OCI-LY1 (cell line): ENCODE results near the gene TMEM204.

Experiments used
- H2AFZ ChIP-seq: fragments of 200-600 bp; sonication (generic), shearing (Covaris generic); 2 replicates; pipeline ENCODE4 v1.6.0; 2014; ENCODE audit warnings: antibody characterized with exemption, mild to moderate bottlenecking, low read length
- H3F3A ChIP-seq: fragments of 200-600 bp; sonication (generic), shearing (Covaris generic); 2 replicates; pipeline ENCODE4 v1.6.0; 2014; ENCODE audit warnings: mild to moderate bottlenecking, antibody characterized with exemption, low read length, moderate library complexity; ENCODE audit not compliant: insufficient read depth
- H3K27ac ChIP-seq: fragments of 200-600 bp; sonication (generic); 2 replicates; pipeline ENCODE4 v1.5.1; 2014; ENCODE audit warnings: low read length, mixed run types, mild to moderate bottlenecking, low read depth; ENCODE audit not compliant: poor library complexity, severe bottlenecking
- H3K27me3 ChIP-seq: fragments of 200-600 bp; sonication (generic); 2 replicates; pipeline ENCODE4 v1.6.0; 2014; ENCODE audit warnings: antibody characterized with exemption, mild to moderate bottlenecking, low read length, moderate library complexity; ENCODE audit not compliant: insufficient read depth
- H3K36me3 ChIP-seq: fragments of 200-600 bp; sonication (generic); 2 replicates; pipeline ENCODE4 v1.6.1; 2014; ENCODE audit warnings: mild to moderate bottlenecking, antibody characterized with exemption, low read length, moderate library complexity, mixed read lengths; ENCODE audit not compliant: insufficient read depth
- H3K4me1 ChIP-seq: fragments of 200-600 bp; sonication (generic); 2 replicates; pipeline ENCODE4 v1.5.1; 2014; ENCODE audit warnings: mild to moderate bottlenecking, low read length, moderate library complexity; ENCODE audit not compliant: insufficient read depth, severe bottlenecking
- H3K4me2 ChIP-seq: fragments of 200-600 bp; sonication (generic), shearing (Covaris generic); 2 replicates; pipeline ENCODE4 v1.6.1; 2014; ENCODE audit warnings: low read length
- H3K4me3 ChIP-seq: fragments of 200-600 bp; sonication (generic); 2 replicates; pipeline ENCODE4 v1.5.1; 2014; ENCODE audit warnings: low read length, low read depth, mild to moderate bottlenecking, mixed read lengths; ENCODE audit not compliant: poor library complexity, severe bottlenecking
- H3K79me2 ChIP-seq: fragments of 200-600 bp; shearing (Covaris generic); 2 replicates; pipeline ENCODE4 v1.6.1; 2016; ENCODE audit warnings: mixed run types, low read length, mixed read lengths; ENCODE audit not compliant: insufficient read depth
- H3K9ac ChIP-seq: fragments of 200-600 bp; sonication (generic), shearing (Covaris generic); 2 replicates; pipeline ENCODE4 v1.6.1; 2014; ENCODE audit warnings: mild to moderate bottlenecking, low read length, mixed read lengths
- H3K9me2 ChIP-seq: fragments of 200-600 bp; sonication (generic), shearing (Covaris generic); 2 replicates; pipeline ENCODE4 v1.6.1; 2014; ENCODE audit warnings: low read depth, mild to moderate bottlenecking, low read length, mixed read lengths
- H3K9me3 ChIP-seq: fragments of 200-600 bp; shearing (Covaris generic); 2 replicates; pipeline ENCODE4 v1.6.1; 2014; ENCODE audit warnings: low read length, mixed read lengths
- H4K20me1 ChIP-seq: fragments of 200-600 bp; sonication (generic), shearing (Covaris generic); 2 replicates; pipeline ENCODE4 v1.6.0; 2016; ENCODE audit warnings: mild to moderate bottlenecking, low read length; ENCODE audit not compliant: insufficient read depth
- CTCF ChIP-seq: fragments of 200-600 bp; sonication (generic), shearing (Covaris generic); IDR thresholded peaks from 2 replicates; pipeline ENCODE4 v1.5.1; 2017; ENCODE audit warnings: mild to moderate bottlenecking, antibody characterized with exemption, low read length, moderate library complexity, mixed read lengths
- EZH2 ChIP-seq: fragments of 200-600 bp; sonication (generic), shearing (Covaris generic); IDR thresholded peaks from 2 replicates; pipeline ENCODE4 v1.8.0; 2017; ENCODE audit warnings: borderline replicate concordance, mixed run types, mild to moderate bottlenecking, antibody characterized with exemption, low read length, moderate library complexity, mixed read lengths

The TMEM204 gene

GRCh38 chr16:1523581-1524245, 9.8 kb upstream of the TMEM204 start:
- H3K4me2 ChIP-seq = no peak overlapping the region
- H3K4me1 ChIP-seq = no peaks in the 10 kb centered on the region
- no peaks in the 10 kb centered on the region for H3F3A ChIP-seq
- TF ChIP-seq CTCF = no peak
- TF ChIP-seq EZH2 = no peak
- H3K9me2 ChIP-seq = no peaks in the 10 kb centered on the region
- H3K9me3 ChIP-seq = no peaks in the 10 kb centered on the region
- no peak overlapping the region for H2AFZ ChIP-seq
- 0 out of 2 replicates have a peak, but pooled peaks cover 5% of the 10 kb centered on the region for H3K27me3 ChIP-seq
- H3K36me3 ChIP-seq = no peaks in the 10 kb centered on the region
- H3K27ac ChIP-seq = no peak overlapping the region
- no peak overlapping the region for H3K9ac ChIP-seq
- H4K20me1 ChIP-seq = no peaks in the 10 kb centered on the region
- H3K79me2 ChIP-seq = no peaks in the 10 kb centered on the region
- no peak overlapping the region for H3K4me3 ChIP-seq

GRCh38 chr16:1524366-1524765, 9.1 kb upstream of the TMEM204 start:
- no peak for TF ChIP-seq CTCF
- TF ChIP-seq EZH2 = no peak
- Histone ChIP-seq H3K9me2 (no peaks in the 10 kb centered on the region), H2AFZ (no peak overlapping the region), H3K4me3 (no peak overlapping the region), H3F3A (no peaks in the 10 kb centered on the region), H3K79me2 (no peaks in the 10 kb centered on the region), H3K36me3 (no peaks in the 10 kb centered on the region), H3K27me3 (0 out of 2 replicates have a peak, but pooled peaks cover 1% of the 10 kb centered on the region), H3K27ac (no peak overlapping the region), H3K4me2 (no peak overlapping the region), H3K4me1 (no peaks in the 10 kb centered on the region), H3K9me3 (no peaks in the 10 kb centered on the region), H3K9ac (no peak overlapping the region), H4K20me1 (no peaks in the 10 kb centered on the region)

GRCh38 chr16:1525871-1526607, 7.4 kb upstream of the TMEM204 start:
- H3K4me3 ChIP-seq = no peak overlapping the region
- no peaks in the 10 kb centered on the region for H3K36me3 ChIP-seq
- H3K27ac ChIP-seq = no peak overlapping the region
- H3K79me2 ChIP-seq = no peaks in the 10 kb centered on the region
- H3K4me2 ChIP-seq = no peak overlapping the region
- no peak for TF ChIP-seq EZH2
- H3K9me3 ChIP-seq = no peaks in the 10 kb centered on the region
- H2AFZ ChIP-seq = no peak overlapping the region
- H3F3A ChIP-seq = no peaks in the 10 kb centered on the region
- no peaks in the 10 kb centered on the region for H4K20me1 ChIP-seq
- no peaks in the 10 kb centered on the region for H3K27me3 ChIP-seq
- H3K4me1 ChIP-seq = no peaks in the 10 kb centered on the region
- no peak overlapping the region for H3K9ac ChIP-seq
- H3K9me2 ChIP-seq = no peaks in the 10 kb centered on the region
